GM23338 (cell line): Measurements from ENCODE around the gene CXCL16. TPM values are rescaled to one million over a fixed set of nuclear protein-coding genes. Genes with fewer than 3 reads are reported as not detected.
A peak's percentile ranks its signal among the peaks of the same experiment; 100 is the strongest.

Source experiments
- ATAC-seq: fragments of 200-7000 bp; cut with Tn5 transposase; 3 replicates; pipeline ENCODE4 v1.9.1; 2020
- DNase-seq: peaks from one replicate; pipeline ENCODE4 v3.0.0-alpha.2; 2015; ENCODE audit warnings: low spot score
- H2AFZ ChIP-seq: fragments of 200-600 bp; sonication (generic); 2 replicates; pipeline ENCODE4 v1.8.0; 2016; ENCODE audit warnings: antibody characterized with exemption, mild to moderate bottlenecking, moderate library complexity
- H3F3A ChIP-seq: fragments of 200-600 bp; sonication (generic); replicated peaks from 2 replicates; pipeline ENCODE4 v1.8.0; 2017; ENCODE audit warnings: antibody characterized with exemption, mixed run types, low read depth
- H3K27ac ChIP-seq: fragments of 200-600 bp; sonication (generic); 2 replicates; pipeline ENCODE4 v1.6.1; 2016; ENCODE audit warnings: low read depth
- H3K27me3 ChIP-seq: fragments of 200-600 bp; sonication (generic); 2 replicates; pipeline ENCODE4 v1.8.0; 2016; ENCODE audit warnings: mild to moderate bottlenecking, mixed run types, moderate library complexity; ENCODE audit not compliant: insufficient read depth
- H3K36me3 ChIP-seq: fragments of 200-600 bp; sonication (generic); 2 replicates; pipeline ENCODE4 v1.8.0; 2016; ENCODE audit warnings: mild to moderate bottlenecking; ENCODE audit not compliant: insufficient read depth
- H3K4me1 ChIP-seq: fragments of 200-600 bp; sonication (generic); 2 replicates; pipeline ENCODE4 v1.8.0; 2016; ENCODE audit warnings: mild to moderate bottlenecking, moderate library complexity; ENCODE audit not compliant: insufficient read depth
- H3K4me2 ChIP-seq: fragments of 200-600 bp; sonication (generic); 2 replicates; pipeline ENCODE4 v1.7.1; 2017; ENCODE audit warnings: mixed run types
- H3K4me3 ChIP-seq: fragments of 200-600 bp; sonication (generic); 2 replicates; pipeline ENCODE4 v1.6.1; 2016; ENCODE audit warnings: mixed run types
- H3K79me2 ChIP-seq: fragments of 200-600 bp; sonication (generic); replicated peaks from 2 replicates; pipeline ENCODE4 v1.8.0; 2017; ENCODE audit warnings: mild to moderate bottlenecking; ENCODE audit not compliant: insufficient read depth
- H3K9me2 ChIP-seq: fragments of 200-600 bp; sonication (generic); 2 replicates; pipeline ENCODE4 v1.8.0; 2017; ENCODE audit not compliant: insufficient read depth
- H4K20me1 ChIP-seq: fragments of 200-600 bp; sonication (generic); replicated peaks from 2 replicates; pipeline ENCODE4 v1.8.0; 2017; ENCODE audit warnings: mild to moderate bottlenecking; ENCODE audit not compliant: insufficient read depth
- H3K27ac Mint-ChIP-seq: 2 replicates; pipeline ENCODE4 v1.8.0; 2020; ENCODE audit warnings: inconsistent platforms, mild to moderate bottlenecking, moderate library complexity, mixed read lengths
- H3K27me3 Mint-ChIP-seq: 3 replicates; pipeline ENCODE4 v1.8.0; 2022; ENCODE audit warnings: low read depth, mild to moderate bottlenecking, moderate library complexity, mixed read lengths, inconsistent platforms; ENCODE audit not compliant: insufficient read depth, poor library complexity
- H3K36me3 Mint-ChIP-seq: 3 replicates; pipeline ENCODE4 v1.8.0; 2021; ENCODE audit warnings: low read depth, mild to moderate bottlenecking, inconsistent platforms, moderate library complexity, mixed read lengths
- H3K4me1 Mint-ChIP-seq: 3 replicates; pipeline ENCODE4 v1.8.0; 2020; ENCODE audit warnings: mild to moderate bottlenecking, inconsistent platforms, mixed read lengths
- H3K4me3 Mint-ChIP-seq: 3 replicates; pipeline ENCODE4 v1.8.0; 2021; ENCODE audit warnings: moderate library complexity, mild to moderate bottlenecking, inconsistent platforms, mixed read lengths
- H3K9me3 Mint-ChIP-seq: 3 replicates; pipeline ENCODE4 v1.8.0; 2020; ENCODE audit warnings: moderate library complexity, mild to moderate bottlenecking, inconsistent platforms, mixed read lengths
- CREB1 ChIP-seq: fragments of 250-450 bp; sonication (Bioruptor Pico); IDR thresholded peaks from 2 replicates; pipeline ENCODE4 v1.5.0; 2020; ENCODE audit warnings: low read depth, mild to moderate bottlenecking, moderate library complexity
- EZH2phosphoT487 ChIP-seq: fragments of 200-600 bp; sonication (generic); IDR thresholded peaks from one replicate; pipeline ENCODE4 v1.8.1; 2018; ENCODE audit warnings: antibody characterized with exemption; ENCODE audit not compliant: unreplicated experiment
- POLR2AphosphoS5 ChIP-seq: IDR thresholded peaks from 2 replicates; pipeline ENCODE4 v1.6.1; 2016; ENCODE audit warnings: antibody characterized with exemption, low read depth
- STAT1 ChIP-seq: IDR thresholded peaks from one replicate; pipeline ENCODE4 v1.6.1; 2016; ENCODE audit warnings: antibody characterized with exemption; ENCODE audit not compliant: unreplicated experiment
- ZNF114 ChIP-seq: fragments of 250-450 bp; sonication (Bioruptor Pico); IDR thresholded peaks from 2 replicates; pipeline ENCODE4 v1.5.0; 2020; ENCODE audit warnings: mild to moderate bottlenecking, moderate library complexity
- ZNF331 ChIP-seq: fragments of 250-450 bp; sonication (Bioruptor Pico); IDR thresholded peaks from 2 replicates; pipeline ENCODE4 v1.5.0; 2020; ENCODE audit warnings: low read depth, mild to moderate bottlenecking, moderate library complexity
- polyA plus RNA-seq: library from polyadenylated mRNA; unstranded; fragments of >200 nt; fragmentation: Nextera tagmentation; extraction: Ambion mirVana; gene quantifications from 2 replicates; pipeline ENCODE4 v1.2.1, GENCODE V29; 2016
- total RNA-seq: library from RNA; depleted of rRNA; stranded (reverse); fragments of >200 nt; shearing (Covaris generic); gene quantifications from 2 replicates; pipeline ENCODE4 v1.2.3, GENCODE V29; 2014
- TF ChIP-seq, protein P1 (sequence below): IDR thresholded peaks from one replicate; pipeline ENCODE4 v1.6.1; 2018; ENCODE audit warnings: antibody characterized with exemption; ENCODE audit not compliant: unreplicated experiment
- TF ChIP-seq, protein P2 (sequence below), 2 experiments: fragments of 200-600 bp in 1 of 2; sonication (generic) in 1 of 2; conservative IDR thresholded peaks; 2 replicates each; pipeline versions ENCODE4 v1.5.1 to v1.6.1; 2016 to 2017; ENCODE audit warnings: antibody characterized with exemption in 2 of 2, low read depth in 2 of 2, mild to moderate bottlenecking in 2 of 2, moderate library complexity in 1 of 2

CXCL16 gene
- total and polyA plus RNA-seq, 2 experiments from 2014 or later: 4.0 to 4.1 TPM

DNA sequence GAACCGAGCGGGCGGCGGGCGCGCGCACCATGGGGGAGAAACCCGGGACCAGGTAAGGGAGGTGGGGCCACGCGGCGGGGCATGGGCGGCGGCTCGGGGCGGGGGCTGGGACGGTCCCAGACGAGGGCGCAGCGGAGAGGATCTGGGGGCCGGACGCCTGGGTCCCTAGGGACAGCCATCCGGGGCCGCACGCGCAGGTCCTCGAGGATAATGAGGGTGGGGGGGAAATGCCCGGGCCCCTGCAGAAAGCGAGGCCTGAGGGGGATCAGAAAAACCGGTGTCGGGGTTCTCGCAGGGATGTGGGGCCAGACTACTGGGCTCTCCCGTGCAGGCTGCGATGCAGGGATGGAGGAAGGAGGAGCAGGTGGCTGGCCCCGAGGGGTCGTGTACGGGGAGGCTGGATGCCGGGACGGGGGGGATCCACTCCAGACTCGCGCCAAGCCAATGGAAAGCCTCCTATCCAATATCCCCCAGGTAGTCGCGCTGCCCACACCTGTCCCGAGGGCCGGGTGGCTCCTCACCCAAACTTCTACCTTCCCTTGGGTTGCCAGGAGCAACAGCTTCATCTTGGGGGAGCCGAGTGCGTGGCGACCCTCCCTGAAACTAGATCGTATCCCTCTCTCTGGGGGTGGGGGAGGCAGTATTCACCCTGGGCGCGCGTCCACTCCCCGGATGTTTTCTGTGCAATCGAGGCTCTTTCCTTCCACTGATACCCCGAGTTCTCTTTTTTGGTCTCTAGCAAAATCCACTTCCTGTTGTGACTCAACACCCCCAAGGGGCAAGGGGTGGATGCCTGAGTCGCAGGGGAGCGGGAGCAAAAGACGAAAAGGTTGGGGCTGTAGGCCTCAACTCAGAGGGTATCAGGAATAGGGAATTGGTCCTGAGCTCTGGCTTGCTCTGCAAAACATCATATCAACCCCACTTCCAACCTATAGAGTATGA is 28.8 kb downstream of the CXCL16 start:
- Mint-ChIP-seq H3K4me3 (peak overlapping the region; percentile 77), H3K36me3 (peaks cover 13% of the 10 kb centered on the region), H3K9me3 (peaks cover 10% of the 10 kb centered on the region; the same call in 2 of the 3 replicates), H3K27me3 (peaks cover 15% of the 10 kb centered on the region), H3K27ac (no peak overlapping the region), H3K4me1 (peaks cover 20% of the 10 kb centered on the region)
- Histone ChIP-seq H3K36me3 (no peaks in the 10 kb centered on the region), H4K20me1 (no peaks in the 10 kb centered on the region; the same call in 1 of the 2 replicates), H3F3A (peaks cover 13% of the 10 kb centered on the region; the same call in 1 of the 2 replicates), H3K4me2 (peak overlapping the region; percentile 100), H3K27ac (peak overlapping the region; percentile 55; the same call in 1 of the 2 replicates), H3K4me3 (peak overlapping the region; percentile 76), H3K9me2 (no peaks in the 10 kb centered on the region), H3K4me1 (peaks cover 19% of the 10 kb centered on the region), H3K27me3 (no peaks in the 10 kb centered on the region), H3K79me2 (peaks cover 27% of the 10 kb centered on the region), H2AFZ (peak overlapping the region; percentile 52; the same call in 1 of the 2 replicates)
- ATAC-seq (peak; percentile 2), DNase-seq (no peak)
- TF ChIP-seq, protein P1, sequence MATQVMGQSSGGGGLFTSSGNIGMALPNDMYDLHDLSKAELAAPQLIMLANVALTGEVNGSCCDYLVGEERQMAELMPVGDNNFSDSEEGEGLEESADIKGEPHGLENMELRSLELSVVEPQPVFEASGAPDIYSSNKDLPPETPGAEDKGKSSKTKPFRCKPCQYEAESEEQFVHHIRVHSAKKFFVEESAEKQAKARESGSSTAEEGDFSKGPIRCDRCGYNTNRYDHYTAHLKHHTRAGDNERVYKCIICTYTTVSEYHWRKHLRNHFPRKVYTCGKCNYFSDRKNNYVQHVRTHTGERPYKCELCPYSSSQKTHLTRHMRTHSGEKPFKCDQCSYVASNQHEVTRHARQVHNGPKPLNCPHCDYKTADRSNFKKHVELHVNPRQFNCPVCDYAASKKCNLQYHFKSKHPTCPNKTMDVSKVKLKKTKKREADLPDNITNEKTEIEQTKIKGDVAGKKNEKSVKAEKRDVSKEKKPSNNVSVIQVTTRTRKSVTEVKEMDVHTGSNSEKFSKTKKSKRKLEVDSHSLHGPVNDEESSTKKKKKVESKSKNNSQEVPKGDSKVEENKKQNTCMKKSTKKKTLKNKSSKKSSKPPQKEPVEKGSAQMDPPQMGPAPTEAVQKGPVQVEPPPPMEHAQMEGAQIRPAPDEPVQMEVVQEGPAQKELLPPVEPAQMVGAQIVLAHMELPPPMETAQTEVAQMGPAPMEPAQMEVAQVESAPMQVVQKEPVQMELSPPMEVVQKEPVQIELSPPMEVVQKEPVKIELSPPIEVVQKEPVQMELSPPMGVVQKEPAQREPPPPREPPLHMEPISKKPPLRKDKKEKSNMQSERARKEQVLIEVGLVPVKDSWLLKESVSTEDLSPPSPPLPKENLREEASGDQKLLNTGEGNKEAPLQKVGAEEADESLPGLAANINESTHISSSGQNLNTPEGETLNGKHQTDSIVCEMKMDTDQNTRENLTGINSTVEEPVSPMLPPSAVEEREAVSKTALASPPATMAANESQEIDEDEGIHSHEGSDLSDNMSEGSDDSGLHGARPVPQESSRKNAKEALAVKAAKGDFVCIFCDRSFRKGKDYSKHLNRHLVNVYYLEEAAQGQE: peak; percentile 7
- TF ChIP-seq EZH2phosphoT487: no peak

DNA sequence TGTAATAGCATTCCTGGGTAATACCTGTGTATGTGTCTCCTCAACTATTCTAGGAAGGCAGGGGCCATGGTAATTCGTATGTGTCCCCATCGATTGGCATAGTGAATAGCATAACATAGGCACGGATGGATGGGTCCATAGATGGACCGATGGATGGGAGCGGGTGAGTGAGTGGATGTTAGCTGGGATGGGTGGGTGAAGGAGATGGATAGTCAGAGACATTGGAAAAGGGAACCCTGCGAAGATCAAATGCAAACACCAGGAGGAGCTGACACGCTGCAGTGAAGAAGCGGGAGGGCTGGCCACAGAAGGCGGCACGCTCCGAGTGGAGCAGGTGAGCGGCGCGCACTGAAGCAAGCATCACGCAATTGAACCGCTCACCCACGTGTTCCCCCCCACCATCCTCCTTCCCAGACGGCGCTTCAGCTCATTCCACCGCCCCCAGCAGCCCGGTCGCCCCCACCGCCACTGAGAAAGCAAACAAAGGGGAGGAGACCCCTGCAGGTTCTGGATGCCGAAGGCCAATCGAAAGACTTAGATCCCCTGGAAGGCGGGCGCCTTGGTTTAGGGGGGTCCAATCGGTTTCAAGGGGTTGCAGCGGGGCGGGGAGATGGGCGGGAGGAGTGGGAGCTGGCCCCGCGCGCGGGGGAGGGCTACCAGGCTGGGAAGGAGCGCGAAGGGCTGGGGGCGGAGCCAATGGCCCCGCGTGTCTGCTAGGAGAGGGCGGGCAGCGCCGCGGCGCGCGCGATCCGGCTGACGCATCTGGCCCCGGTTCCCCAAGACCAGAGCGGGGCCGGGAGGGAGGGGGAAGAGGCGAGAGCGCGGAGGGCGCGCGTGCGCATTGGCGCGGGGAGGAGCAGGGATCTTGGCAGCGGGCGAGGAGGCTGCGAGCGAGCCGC is 29.7 kb downstream of the CXCL16 start, which contains the start of gene ARRB2:
TSS of gene ARRB2 (plus strand) at position 839 of the 899 bp plus-strand sequence. CDS start 90 bp downstream, outside the sequence.
- Histone ChIP-seq H3K27me3 (no peaks in the 10 kb centered on the region), H3K4me2 (peak within 1 kb of the TSS; percentile 100), H3F3A (peaks cover 17% of the 10 kb centered on the region; the same call in 1 of the 2 replicates), H3K27ac (peak within 1 kb of the TSS; percentile 84), H4K20me1 (no peaks in the 10 kb centered on the region; the same call in 1 of the 2 replicates), H3K4me3 (peak within 1 kb of the TSS; percentile 76), H3K9me2 (no peaks in the 10 kb centered on the region), H3K36me3 (no peaks in the 10 kb centered on the region), H2AFZ (peak within 1 kb of the TSS; percentile 76; the same call in 1 of the 2 replicates), H3K79me2 (peaks cover 27% of the 10 kb centered on the region), H3K4me1 (peaks cover 26% of the 10 kb centered on the region)
- TF ChIP-seq CREB1 (CRISPR knock-in tag): peak; percentile 66; the same call in 1 of the 2 replicates
- no peak for TF ChIP-seq STAT1
- TF ChIP-seq POLR2AphosphoS5: peak; percentile 47
- TF ChIP-seq ZNF114: no peak
- no peak for TF ChIP-seq ZNF331 (CRISPR knock-in tag)
- TF ChIP-seq, protein P2, sequence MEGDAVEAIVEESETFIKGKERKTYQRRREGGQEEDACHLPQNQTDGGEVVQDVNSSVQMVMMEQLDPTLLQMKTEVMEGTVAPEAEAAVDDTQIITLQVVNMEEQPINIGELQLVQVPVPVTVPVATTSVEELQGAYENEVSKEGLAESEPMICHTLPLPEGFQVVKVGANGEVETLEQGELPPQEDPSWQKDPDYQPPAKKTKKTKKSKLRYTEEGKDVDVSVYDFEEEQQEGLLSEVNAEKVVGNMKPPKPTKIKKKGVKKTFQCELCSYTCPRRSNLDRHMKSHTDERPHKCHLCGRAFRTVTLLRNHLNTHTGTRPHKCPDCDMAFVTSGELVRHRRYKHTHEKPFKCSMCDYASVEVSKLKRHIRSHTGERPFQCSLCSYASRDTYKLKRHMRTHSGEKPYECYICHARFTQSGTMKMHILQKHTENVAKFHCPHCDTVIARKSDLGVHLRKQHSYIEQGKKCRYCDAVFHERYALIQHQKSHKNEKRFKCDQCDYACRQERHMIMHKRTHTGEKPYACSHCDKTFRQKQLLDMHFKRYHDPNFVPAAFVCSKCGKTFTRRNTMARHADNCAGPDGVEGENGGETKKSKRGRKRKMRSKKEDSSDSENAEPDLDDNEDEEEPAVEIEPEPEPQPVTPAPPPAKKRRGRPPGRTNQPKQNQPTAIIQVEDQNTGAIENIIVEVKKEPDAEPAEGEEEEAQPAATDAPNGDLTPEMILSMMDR (conservative IDR thresholded peaks at IDR 0.05; ENCODE audit: low read depth in 2 of 2): peak; percentile 49 to 53
- H3K4me1 Mint-ChIP-seq: peaks cover 28% of the 10 kb centered on the region
- peak; percentile 80 for ATAC-seq
- H3K27me3 Mint-ChIP-seq: peaks cover 10% of the 10 kb centered on the region
- peak within 1 kb of the TSS; percentile 90 for H3K27ac Mint-ChIP-seq
- peaks cover 10% of the 10 kb centered on the region; the same call in 2 of the 3 replicates for H3K9me3 Mint-ChIP-seq
- peak within 1 kb of the TSS; percentile 77 for H3K4me3 Mint-ChIP-seq
- peaks cover 6% of the 10 kb centered on the region; the same call in 1 of the 3 replicates for H3K36me3 Mint-ChIP-seq
- peak; percentile 98 for DNase-seq
